ENCODE results near the gene PLA2G4E. TPM values are rescaled to one million over a fixed set of nuclear protein-coding genes. Genes with fewer than 3 reads are reported as not detected.

PLA2G4E gene
- total and polyA plus RNA-seq, 2 experiments from 2014 or later: not detected

GRCh38 chr15:41939986-41940385 is 80.9 kb downstream of the PLA2G4E start (continued):
- no peak for TF ChIP-seq ZNF462 (CRISPR knock-in tag; IDR thresholded peaks at IDR 0.05)
- TF ChIP-seq POLR2AphosphoS5 (IDR thresholded peaks at IDR 0.05; ENCODE audit: low read depth): no peak

- no peak overlapping the region for H2AFZ ChIP-seq
- 0 out of 2 replicates have a peak, but pooled peaks cover 4% of the 10 kb centered on the region for H3K79me2 ChIP-seq (replicated peaks; ENCODE audit: insufficient read depth)
- Mint-ChIP-seq H3K9me3 (no peaks in the 10 kb centered on the region; the same call in 2 of the 3 replicates), H3K4me3 (no peak overlapping the region), H3K4me1 (peaks cover 30% of the 10 kb centered on the region), H3K27ac (peak overlapping the region; percentile 50; the same call in 1 of the 2 replicates), H3K36me3 (ENCODE audit: low read depth) (peaks cover 16% of the 10 kb centered on the region), H3K27me3 (ENCODE audit: insufficient read depth, low read depth, poor library complexity) (peaks cover 12% of the 10 kb centered on the region)
- H3K4me3 ChIP-seq: no peak overlapping the region
- ATAC-seq (no peak), DNase-seq (ENCODE audit: low spot score) (no peak)
- H3K36me3 ChIP-seq (ENCODE audit: insufficient read depth): no peaks in the 10 kb centered on the region
- H4K20me1 ChIP-seq (replicated peaks; ENCODE audit: insufficient read depth): peaks cover 12% of the 10 kb centered on the region
- H3F3A ChIP-seq (replicated peaks; ENCODE audit: low read depth): no peaks in the 10 kb centered on the region
- no peak overlapping the region for H3K4me2 ChIP-seq
- no peaks in the 10 kb centered on the region for H3K27me3 ChIP-seq (ENCODE audit: insufficient read depth)
- H3K4me1 ChIP-seq (ENCODE audit: insufficient read depth): peaks cover 18% of the 10 kb centered on the region
- TF ChIP-seq ETS1 (IDR thresholded peaks at IDR 0.05) (no peak), ZNF114 (CRISPR knock-in tag; IDR thresholded peaks at IDR 0.05) (no peak), NANOG (IDR thresholded peaks at IDR 0.05; ENCODE audit: borderline replicate concordance) (no peak), EZH2 (IDR thresholded peaks at IDR 0.05; ENCODE audit: low read depth, unreplicated experiment) (no peak), STAT1 (IDR thresholded peaks at IDR 0.05; ENCODE audit: unreplicated experiment) (no peak), POLR2AphosphoS5 (IDR thresholded peaks at IDR 0.05; ENCODE audit: low read depth) (no peak)
- no peak overlapping the region for H3K27ac ChIP-seq (ENCODE audit: low read depth)
- H3K9me2 ChIP-seq (ENCODE audit: insufficient read depth): no peaks in the 10 kb centered on the region
These were observed 83.3 kb downstream of the PLA2G4E start for GRCh38 chr15:41937568-41937923.
